GM12878 (cell line): ENCODE measurements around the gene MTHFD2. TPM values are rescaled to one million over a fixed set of nuclear protein-coding genes. Genes with fewer than 3 reads are reported as not detected.

Experiments
- ATAC-seq: fragments of 200-7000 bp; cut with Tn5 transposase; 3 replicates; pipeline ENCODE4 v1.9.1; 2020; ENCODE audit warnings: mild to moderate bottlenecking, moderate library complexity
- BruUV-seq: library from RNA; stranded (reverse); fragments of 400-500 nt; replicated peaks from 2 replicates; lab custom pipeline; 2021; lab: Mats Ljungman, UMichigan
- CTCF ChIA-PET: fragments of 300-600 bp; sonication (Branson Sonifier 250); formaldehyde crosslinking; extraction: SDS; loops from one replicate; lab custom pipeline; 2021; ENCODE audit warnings: inconsistent platforms; lab: Yijun Ruan, JAX
- POLR2A ChIA-PET: fragments of 350-600 bp; formaldehyde crosslinking; extraction: SDS; loops from one replicate; lab custom pipeline; 2021; ENCODE audit warnings: inconsistent platforms; lab: Charles Lee
- RAD21 ChIA-PET: fragments of 300-600 bp; sonication (Branson Sonifier 250); formaldehyde crosslinking; loops from one replicate; lab custom pipeline; 2023; ENCODE audit warnings: antibody characterized with exemption; ENCODE audit not compliant: unreplicated experiment; lab: Charles Lee
- SMC1A ChIA-PET: fragments of 300-600 bp; sonication (Branson Sonifier 250); formaldehyde crosslinking; loops from one replicate; lab custom pipeline; 2023; ENCODE audit not compliant: unreplicated experiment, uncharacterized antibody; lab: Charles Lee
- DNase-seq: peaks from one replicate; pipeline ENCODE4 v3.0.0-alpha.2; 2011; ENCODE audit warnings: low read depth, low spot score
- FAIRE-seq: peaks from 3 replicates; lab custom pipeline; 2011; peaks lifted over from hg19 to GRCh38; lab: Jason Lieb, UNC
- H2AFZ ChIP-seq: 2 replicates; pipeline ENCODE4 v1.6.0; 2011; ENCODE audit warnings: low read depth, low read length, control low read depth; ENCODE audit not compliant: control insufficient read depth
- H3K27ac ChIP-seq: 2 replicates; pipeline ENCODE4 v1.5.1; 2011; ENCODE audit warnings: control low read depth; ENCODE audit not compliant: control insufficient read depth, insufficient read depth
- H3K27me3 ChIP-seq, 2 experiments: replicated peaks in 1 of 2; 2 replicates each; pipeline versions ENCODE4 v1.6.0 to v1.6.1; 2011; ENCODE audit warnings: low read length in 1 of 2; ENCODE audit not compliant: control insufficient read depth in 2 of 2, insufficient read depth in 2 of 2
- H3K36me3 ChIP-seq, 2 experiments: 2 replicates each; pipeline ENCODE4 v1.5.1; 2011; ENCODE audit warnings: low read length in 1 of 2; ENCODE audit not compliant: control insufficient read depth in 2 of 2, insufficient read depth in 2 of 2
- H3K4me1 ChIP-seq: 2 replicates; pipeline ENCODE4 v1.6.1; 2011; ENCODE audit warnings: mild to moderate bottlenecking, low read length, moderate library complexity, mixed read lengths; ENCODE audit not compliant: control insufficient read depth, insufficient read depth
- H3K4me2 ChIP-seq: 2 replicates; pipeline ENCODE4 v1.6.0; 2011; ENCODE audit warnings: control low read depth; ENCODE audit not compliant: control insufficient read depth, insufficient read depth
- H3K4me3 ChIP-seq: fragments of 200-600 bp; sonication (generic); 2 replicates; pipeline ENCODE4 v1.5.1; 2016
- H3K79me2 ChIP-seq: 2 replicates; pipeline ENCODE4 v1.6.0; 2011; ENCODE audit warnings: low read length; ENCODE audit not compliant: control insufficient read depth, insufficient read depth
- H3K9ac ChIP-seq: 2 replicates; pipeline ENCODE4 v1.8.0; 2011; ENCODE audit warnings: low read length, control low read depth, mixed read lengths; ENCODE audit not compliant: control insufficient read depth, insufficient read depth
- H3K9me3 ChIP-seq: replicated peaks from 3 replicates; pipeline ENCODE4 v1.5.1; 2011; ENCODE audit warnings: mild to moderate bottlenecking, low read length; ENCODE audit not compliant: control insufficient read depth, insufficient read depth
- H4K20me1 ChIP-seq: 2 replicates; pipeline ENCODE4 v1.6.0; 2011; ENCODE audit not compliant: control insufficient read depth, insufficient read depth
- ATF3 ChIP-seq: IDR thresholded peaks from 2 replicates; pipeline ENCODE4 v1.6.1; 2011; ENCODE audit warnings: low read depth, mild to moderate bottlenecking, low read length, moderate library complexity, borderline replicate concordance; ENCODE audit errors: extremely low read depth
- DPF2 ChIP-seq: fragments of 450-650 bp; IDR thresholded peaks from 2 replicates; pipeline ENCODE4 v1.6.1; 2017; ENCODE audit warnings: mild to moderate bottlenecking
- HDGF ChIP-seq: fragments of 450-650 bp; IDR thresholded peaks from 2 replicates; pipeline ENCODE4 v1.6.1; 2016; ENCODE audit warnings: antibody characterized with exemption
- IRF4 ChIP-seq: IDR thresholded peaks from 2 replicates; pipeline ENCODE4 v1.6.1; 2011; ENCODE audit warnings: low read depth, low read length
- IRF5 ChIP-seq: fragments of 450-650 bp; IDR thresholded peaks from 2 replicates; pipeline ENCODE4 v1.6.1; 2017; ENCODE audit warnings: borderline replicate concordance
- NR2C1 ChIP-seq: fragments of 450-650 bp; IDR thresholded peaks from 2 replicates; pipeline ENCODE4 v1.6.1; 2017; ENCODE audit warnings: antibody characterized with exemption, mild to moderate bottlenecking, moderate library complexity
- RAD21 ChIP-seq: IDR thresholded peaks from 2 replicates; pipeline ENCODE4 v1.6.1; 2011; ENCODE audit warnings: mild to moderate bottlenecking, low read depth, low read length, moderate library complexity; ENCODE audit not compliant: insufficient read depth
- SMARCA5 ChIP-seq: fragments of 450-650 bp; IDR thresholded peaks from 2 replicates; pipeline ENCODE4 v1.6.1; 2017; ENCODE audit warnings: mild to moderate bottlenecking
- SRF ChIP-seq, 2 experiments: IDR thresholded peaks; 2 replicates each; pipeline ENCODE4 v1.6.1; 2011; ENCODE audit warnings: low read depth in 2 of 2, low read length in 2 of 2, mild to moderate bottlenecking in 1 of 2, moderate library complexity in 1 of 2
- YY1 ChIP-seq: IDR thresholded peaks from 2 replicates; pipeline ENCODE4 v1.6.1; 2011; ENCODE audit warnings: low read depth, mild to moderate bottlenecking, low read length
- ZNF384 ChIP-seq: IDR thresholded peaks from 2 replicates; pipeline ENCODE4 v1.6.1; 2012; ENCODE audit warnings: low read depth, mild to moderate bottlenecking, low read length, improper control_type of control experiment, borderline replicate concordance
- WGBS: methylation state at CpG from one replicate; pipeline ENCODE4 v1.1.6; 2016; ENCODE audit warnings: low lambda C conversion rate; ENCODE audit not compliant: insufficient replicate concordance, insufficient coverage; ENCODE audit errors: missing lambda C conversion rate; 5-methylcytosine and 5-hydroxymethylcytosine counted together
- in situ Hi-C: fragments of 300-500 bp; cut with MboI; formaldehyde crosslinking; loops from 9 replicates; pipeline ENCODE4 v1.14.3; 2018; ENCODE audit warnings: mixed read lengths
- intact Hi-C: fragments of 100-400 bp; cut with micrococcal nuclease; formaldehyde crosslinking; loops from one replicate; pipeline ENCODE4 v1.14.2; 2022; ENCODE audit not compliant: unreplicated experiment
- polyA plus RNA-seq, 11 experiments: library from polyadenylated mRNA; depleted of rRNA in 4 of 11; unstranded in 6 of 11; stranded (reverse) in 5 of 11; fragments of >200 nt; fragmentation: Nextera tagmentation in 4 of 11; fragmentation: Illumina TruSeq in 1 of 11; extraction: Ambion mirVana in 4 of 11; extraction: Trizol in 1 of 11; gene quantifications; 1 replicate in 1 of 11; 2 replicates in 10 of 11; pipeline versions ENCODE4 v1.2.1 to v1.2.3, GENCODE V29; 2011 to 2016; ENCODE audit warnings: inconsistent platforms in 2 of 11, missing spikeins in 2 of 11, low read depth in 1 of 11
- total RNA-seq, 4 experiments: library from RNA; depleted of rRNA in 3 of 4; stranded (reverse); fragments of >200 nt in 3 of 4; fragmentation: Illumina TruSeq in 1 of 4; extraction: Trizol in 1 of 4; gene quantifications; 2 replicates each; pipeline versions ENCODE4 v1.2.1 to v1.2.3, GENCODE V29; 2013 to 2021
- TF ChIP-seq, protein P1 (sequence below): IDR thresholded peaks from 2 replicates; pipeline ENCODE4 v1.6.1; 2011; ENCODE audit warnings: borderline replicate concordance, low read depth, mild to moderate bottlenecking, moderate library complexity, mixed read lengths, low read length; ENCODE audit not compliant: insufficient read depth; ENCODE audit errors: extremely low read length

The MTHFD2 gene
- total and polyA plus RNA-seq, 10 of the 15 experiments (the other 5 are each of a cell fraction or from before 2014, with no cell fraction given) = 128 to 292 (median 150) TPM

DNA sequence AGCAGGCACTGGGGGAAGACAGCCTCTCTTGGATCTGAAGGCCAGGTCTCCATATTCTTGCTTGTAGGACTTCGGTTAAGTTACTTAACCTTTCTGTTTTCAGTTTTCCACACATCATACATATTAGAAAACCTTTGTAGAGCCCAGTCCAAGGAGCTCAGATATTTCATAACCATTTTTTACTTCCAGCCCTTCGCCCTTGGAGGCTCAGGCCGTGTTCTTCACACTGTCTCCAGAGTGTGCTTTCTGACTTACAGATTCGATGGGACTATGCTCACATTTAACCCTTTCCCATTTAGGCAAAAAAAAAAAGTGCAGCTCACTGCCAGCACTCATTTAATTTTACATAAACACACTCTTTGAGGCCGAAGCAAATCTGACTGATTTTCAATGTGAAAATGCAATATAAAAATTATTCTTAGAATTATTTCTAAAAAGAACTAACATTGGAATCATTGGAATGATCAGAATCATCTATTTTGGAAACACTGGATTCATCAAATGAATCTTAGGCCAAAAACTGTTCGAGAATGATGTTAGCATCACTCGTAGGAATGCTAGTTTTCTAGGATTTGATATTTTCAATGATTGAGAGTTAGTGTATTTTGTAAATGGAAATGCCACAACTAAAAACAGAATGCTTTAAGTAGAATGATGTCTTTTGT lies 55.0 kb downstream of the MTHFD2 start:
- in situ Hi-C loops (no loop called here), intact Hi-C loops (loop anchor here (5.0 kb wide), 1 partner anchor 139 kb away; no protein-coding TSS in a partner anchor)
- ChIA-PET CTCF (interaction anchor here (0.9 to 2.1 kb wide), 5 partner anchors 11 to 333 kb away, joined by 3 to 10 read pairs (median 3); no protein-coding TSS in a partner anchor), POLR2A (interaction anchor here (1.2 kb wide), 1 partner anchor 17 kb away, joined by 5 read pairs; no protein-coding TSS in a partner anchor), SMC1A (interaction anchor here (1.2 to 3.2 kb wide), 2 partner anchors 81 to 159 kb away, joined by 3 to 11 read pairs; no protein-coding TSS in a partner anchor), RAD21 (interaction anchor here (1.4 kb wide), 1 partner anchor 81 kb away, joined by 5 read pairs; no protein-coding TSS in a partner anchor)
- no TSS peak for BruUV-seq
- DNase-seq (no peak), FAIRE-seq (no peak), ATAC-seq (no peak)
- H3K4me2 ChIP-seq = no peak overlapping the region
- no peak overlapping the region for H3K9ac ChIP-seq
- WGBS = 41% methylated on average over 7 of the region's 7 CpGs
- H2AFZ ChIP-seq = no peak overlapping the region
- no peaks in the 10 kb centered on the region for H3K36me3 ChIP-seq
- H3K79me2 ChIP-seq = no peaks in the 10 kb centered on the region
- H3K9me3 ChIP-seq = no peaks in the 10 kb centered on the region
- TF ChIP-seq IRF5 = no peak
- TF ChIP-seq IRF4 = no peak
- H3K27me3 ChIP-seq = no peaks in the 10 kb centered on the region
- H3K4me1 ChIP-seq = no peaks in the 10 kb centered on the region
- H3K4me3 ChIP-seq = no peak overlapping the region
- H3K27ac ChIP-seq = no peak overlapping the region
- H4K20me1 ChIP-seq = no peaks in the 10 kb centered on the region

- SMC1A ChIA-PET = interaction anchor here (1.2 to 3.2 kb wide), 2 partner anchors 81 to 159 kb away, joined by 3 to 11 read pairs; no protein-coding TSS in a partner anchor
- POLR2A ChIA-PET = interaction anchor here (1.2 kb wide), 1 partner anchor 18 kb away, joined by 5 read pairs; no protein-coding TSS in a partner anchor
- no peaks in the 10 kb centered on the region for H3K27me3 ChIP-seq
- H3K9ac ChIP-seq = no peak overlapping the region
- FAIRE-seq (no peak), DNase-seq (no peak), ATAC-seq (no peak)
- CTCF ChIA-PET = interaction anchor here (0.9 to 2.1 kb wide), 3 partner anchors 10 to 81 kb away, joined by 3 to 10 read pairs (median 3); no protein-coding TSS in a partner anchor
- intact Hi-C loops (loop anchor here (5.0 kb wide), 1 partner anchor 138 kb away; no protein-coding TSS in a partner anchor), in situ Hi-C loops (no loop called here)
- no peaks in the 10 kb centered on the region for H3K36me3 ChIP-seq
- H3K4me1 ChIP-seq = no peaks in the 10 kb centered on the region
- no peaks in the 10 kb centered on the region for H3K79me2 ChIP-seq
- no peak overlapping the region for H3K4me3 ChIP-seq
- no peak overlapping the region for H2AFZ ChIP-seq
- 83% methylated on average over 4 of the region's 4 CpGs for WGBS
- H3K27ac ChIP-seq = no peak overlapping the region
- RAD21 ChIA-PET = interaction anchor here (1.4 kb wide), 1 partner anchor 81 kb away, joined by 5 read pairs; no protein-coding TSS in a partner anchor
- TF ChIP-seq YY1 = no peak
- no peak for TF ChIP-seq DPF2
- TF ChIP-seq RAD21 = no peak
- no peak for TF ChIP-seq SMARCA5
- no peak for TF ChIP-seq ZNF384
- TF ChIP-seq, protein P1, sequence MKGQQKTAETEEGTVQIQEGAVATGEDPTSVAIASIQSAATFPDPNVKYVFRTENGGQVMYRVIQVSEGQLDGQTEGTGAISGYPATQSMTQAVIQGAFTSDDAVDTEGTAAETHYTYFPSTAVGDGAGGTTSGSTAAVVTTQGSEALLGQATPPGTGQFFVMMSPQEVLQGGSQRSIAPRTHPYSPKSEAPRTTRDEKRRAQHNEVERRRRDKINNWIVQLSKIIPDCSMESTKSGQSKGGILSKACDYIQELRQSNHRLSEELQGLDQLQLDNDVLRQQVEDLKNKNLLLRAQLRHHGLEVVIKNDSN = no peak
- no peak for TF ChIP-seq HDGF
- no peak for TF ChIP-seq ATF3
- TF ChIP-seq NR2C1 = no peak
- TF ChIP-seq SRF (IDR thresholded peaks at IDR 0.05; ENCODE audit: low read depth in 2 of 2, low read length in 2 of 2) = no peak
- H3K9me3 ChIP-seq = no peaks in the 10 kb centered on the region
- H3K4me2 ChIP-seq = no peak overlapping the region
- no peaks in the 10 kb centered on the region for H4K20me1 ChIP-seq
- no TSS peak for BruUV-seq
Observed at GRCh38 chr2:74253971-74254310, 55.5 kb downstream of the MTHFD2 start.
